HG03025 (cell line): ENCODE data around the gene SLC12A5.

ENCODE experiments used
- ATAC-seq: cut with Tn5 transposase; IDR thresholded peaks from one replicate; pipeline ENCODE4 v1.9.1; 2021; ENCODE audit warnings: mild to moderate bottlenecking, moderate library complexity; ENCODE audit not compliant: unreplicated experiment, low FRiP score

Gene SLC12A5

GRCh38 chr20:46101957-46102356 lies 72.9 kb downstream of the SLC12A5 start:
- ATAC-seq, result no peak

- no peak for ATAC-seq
Measured at GRCh38 chr20:46102940-46103339, 73.9 kb downstream of the SLC12A5 start.

GRCh38 chr20:46104262-46104661 lies 75.2 kb downstream of the SLC12A5 start:
- ATAC-seq, result no peak

DNA sequence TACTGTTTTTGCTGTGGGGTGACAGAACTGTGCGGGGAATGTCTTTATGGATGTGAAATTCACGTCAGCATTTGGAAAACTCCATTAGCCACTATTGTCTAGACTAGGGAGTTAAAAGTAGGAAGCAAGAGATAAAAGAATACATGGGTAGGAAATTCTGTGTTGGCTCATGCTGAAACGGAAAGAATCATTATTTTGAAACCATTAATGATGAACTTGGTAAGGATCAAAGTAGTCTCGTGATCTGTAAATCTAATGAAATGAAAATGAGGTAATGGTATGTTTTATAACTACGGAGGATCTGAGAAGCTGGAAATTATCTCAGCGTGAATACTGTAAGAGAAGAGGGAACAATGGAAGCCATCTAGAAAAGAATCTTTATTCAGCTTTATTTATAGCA lies 78.0 kb downstream of the SLC12A5 start:
- no peak for ATAC-seq

- ATAC-seq, result peak; percentile 76
Measured at GRCh38 chr20:46108435-46108841, 79.4 kb downstream of the SLC12A5 start.

DNA sequence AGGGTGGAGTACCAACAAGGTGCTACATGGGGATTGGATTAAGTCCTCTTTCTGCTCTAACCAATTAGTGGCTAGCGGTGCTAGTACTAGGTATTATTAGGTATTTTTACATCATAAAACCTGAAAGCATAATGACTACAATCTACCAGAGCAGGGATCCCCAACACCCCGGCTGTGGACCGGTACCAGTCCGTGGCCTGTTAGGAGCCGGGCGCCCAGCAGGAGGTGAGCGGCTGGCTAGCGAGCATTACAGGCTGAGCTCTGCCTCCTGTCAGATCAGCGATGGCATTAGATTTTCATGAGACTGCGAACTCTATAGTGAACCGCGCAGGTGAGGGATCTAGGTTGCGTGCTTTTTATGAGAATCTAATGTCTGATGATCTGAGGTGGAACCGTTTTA lies 80.0 kb downstream of the SLC12A5 start:
- no peak for ATAC-seq
